ENCODE data around the gene CLTB.

DNA sequence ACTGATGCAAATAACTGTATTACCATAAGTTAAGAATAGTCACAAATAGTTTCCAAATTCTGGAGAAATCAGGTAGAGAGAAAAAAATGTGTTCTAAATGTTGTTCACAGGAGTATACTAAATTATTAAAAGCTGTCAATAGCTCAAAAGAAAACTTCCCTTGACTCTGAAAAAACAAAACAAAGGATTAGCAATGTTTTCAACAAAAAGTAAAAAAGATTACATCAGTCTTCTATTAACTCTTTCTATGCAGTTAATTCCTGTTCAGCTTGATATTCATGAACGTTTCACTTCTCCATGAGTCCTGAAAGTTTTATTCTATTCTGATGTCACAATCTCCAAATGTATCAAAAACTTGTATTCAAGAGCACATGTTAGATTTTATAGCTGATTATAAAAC, 9.5 kb upstream of the CLTB start:
- TF ChIP-seq, protein P1, sequence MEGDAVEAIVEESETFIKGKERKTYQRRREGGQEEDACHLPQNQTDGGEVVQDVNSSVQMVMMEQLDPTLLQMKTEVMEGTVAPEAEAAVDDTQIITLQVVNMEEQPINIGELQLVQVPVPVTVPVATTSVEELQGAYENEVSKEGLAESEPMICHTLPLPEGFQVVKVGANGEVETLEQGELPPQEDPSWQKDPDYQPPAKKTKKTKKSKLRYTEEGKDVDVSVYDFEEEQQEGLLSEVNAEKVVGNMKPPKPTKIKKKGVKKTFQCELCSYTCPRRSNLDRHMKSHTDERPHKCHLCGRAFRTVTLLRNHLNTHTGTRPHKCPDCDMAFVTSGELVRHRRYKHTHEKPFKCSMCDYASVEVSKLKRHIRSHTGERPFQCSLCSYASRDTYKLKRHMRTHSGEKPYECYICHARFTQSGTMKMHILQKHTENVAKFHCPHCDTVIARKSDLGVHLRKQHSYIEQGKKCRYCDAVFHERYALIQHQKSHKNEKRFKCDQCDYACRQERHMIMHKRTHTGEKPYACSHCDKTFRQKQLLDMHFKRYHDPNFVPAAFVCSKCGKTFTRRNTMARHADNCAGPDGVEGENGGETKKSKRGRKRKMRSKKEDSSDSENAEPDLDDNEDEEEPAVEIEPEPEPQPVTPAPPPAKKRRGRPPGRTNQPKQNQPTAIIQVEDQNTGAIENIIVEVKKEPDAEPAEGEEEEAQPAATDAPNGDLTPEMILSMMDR (CRISPR knock-in tag; IDR thresholded peaks at IDR 0.05): no peak
- no peak for TF ChIP-seq PTBP1 (IDR thresholded peaks at IDR 0.05; ENCODE audit: low read depth, low read length, poor library complexity, severe bottlenecking)
- TF ChIP-seq FOXK2 (IDR thresholded peaks at IDR 0.05): no peak
- TF ChIP-seq ZFP37 (CRISPR knock-in tag; IDR thresholded peaks at IDR 0.05; ENCODE audit: borderline replicate concordance): no peak

Data from HepG2 (cell line).